GM12892 (cell line): ENCODE measurements around the gene IFNLR1.

ENCODE experiments used
- POLR2AphosphoS5 ChIP-seq: IDR thresholded peaks from 2 replicates; pipeline ENCODE4 v1.6.1; 2011; ENCODE audit warnings: low read depth, low read length, control low read depth
- TAF1 ChIP-seq: IDR thresholded peaks from 2 replicates; pipeline ENCODE4 v1.6.1; 2011; ENCODE audit warnings: low read depth, mild to moderate bottlenecking, control low read depth, low read length, borderline replicate concordance

GRCh38 chr1:24216276-24217074, 29.4 kb upstream of the IFNLR1 start:
- TF ChIP-seq POLR2AphosphoS5 (no peak), TAF1 (no peak)
